WTC11 (cell line): ENCODE measurements around the gene BRI3BP. TPM values are rescaled to one million over a fixed set of nuclear protein-coding genes. Genes with fewer than 3 reads are reported as not detected.

Source experiments
- ATAC-seq: fragments of 200-7000 bp; cut with Tn5 transposase; 2 replicates; pipeline ENCODE4 v1.10.0; 2021; ENCODE audit warnings: mild to moderate bottlenecking, moderate library complexity
- CTCF ChIA-PET: fragments of 300-600 bp; sonication (Branson Sonifier 250); formaldehyde crosslinking; loops from one replicate; lab custom pipeline; 2021; ENCODE audit warnings: antibody characterized with exemption; lab: Charles Lee
- POLR2A ChIA-PET: fragments of 350-600 bp; sonication (Branson Sonifier 250); formaldehyde crosslinking; loops from one replicate; lab custom pipeline; 2021; ENCODE audit warnings: antibody characterized with exemption; lab: Charles Lee
- DNase-seq: peaks from one replicate; pipeline ENCODE4 v3.0.0; 2021; ENCODE audit warnings: low spot score
- H3K27ac Mint-ChIP-seq: 2 replicates; pipeline ENCODE4 v1.8.0; 2021; ENCODE audit warnings: mixed read lengths
- H3K27me3 Mint-ChIP-seq: 2 replicates; pipeline ENCODE4 v1.8.0; 2021; ENCODE audit warnings: low read depth, mild to moderate bottlenecking, moderate library complexity, mixed read lengths
- H3K36me3 Mint-ChIP-seq: 2 replicates; pipeline ENCODE4 v1.8.0; 2021; ENCODE audit warnings: mixed read lengths
- H3K4me1 Mint-ChIP-seq: 2 replicates; pipeline ENCODE4 v1.8.0; 2022; ENCODE audit warnings: mixed read lengths
- H3K4me3 Mint-ChIP-seq: 2 replicates; pipeline ENCODE4 v1.8.0; 2021; ENCODE audit warnings: mild to moderate bottlenecking, moderate library complexity, mixed read lengths
- H3K9me3 Mint-ChIP-seq: 2 replicates; pipeline ENCODE4 v1.8.0; 2021; ENCODE audit warnings: mixed read lengths
- CBFB ChIP-seq: sonication (generic); formaldehyde crosslinking; IDR thresholded peaks from 2 replicates; pipeline ENCODE4 v1.8.1; 2022; ENCODE audit warnings: mild to moderate bottlenecking, low read depth, missing genetic modification reagents
- CREM ChIP-seq: sonication (generic); formaldehyde crosslinking; IDR thresholded peaks from 2 replicates; pipeline ENCODE4 v1.8.1; 2022; ENCODE audit warnings: mild to moderate bottlenecking, missing genetic modification reagents, moderate library complexity
- FOXP1 ChIP-seq: sonication (generic); formaldehyde crosslinking; IDR thresholded peaks from 2 replicates; pipeline ENCODE4 v1.8.0; 2022; ENCODE audit warnings: missing genetic modification reagents, mild to moderate bottlenecking, moderate library complexity, borderline replicate concordance
- RELA ChIP-seq: sonication (generic); formaldehyde crosslinking; IDR thresholded peaks from 2 replicates; pipeline ENCODE4 v1.8.1; 2022; ENCODE audit warnings: missing genetic modification reagents, mild to moderate bottlenecking, borderline replicate concordance
- RORB ChIP-seq: fragments of 250-450 bp; sonication (Bioruptor Pico); IDR thresholded peaks from 2 replicates; pipeline ENCODE4 v1.9.0; 2021; ENCODE audit warnings: mild to moderate bottlenecking
- SMAD4 ChIP-seq: sonication (generic); formaldehyde crosslinking; IDR thresholded peaks from 2 replicates; pipeline ENCODE4 v1.8.0; 2022; ENCODE audit warnings: mild to moderate bottlenecking, missing genetic modification reagents
- SOX15 ChIP-seq: fragments of 250-450 bp; sonication (Bioruptor Pico); IDR thresholded peaks from 2 replicates; pipeline ENCODE4 v1.9.0; 2021; ENCODE audit warnings: mild to moderate bottlenecking
- SP1 ChIP-seq: sonication (generic); formaldehyde crosslinking; conservative IDR thresholded peaks from 2 replicates; pipeline ENCODE4 v1.8.1; 2022; ENCODE audit warnings: missing genetic modification reagents
- ZNF138 ChIP-seq: sonication (generic); formaldehyde crosslinking; conservative IDR thresholded peaks from 2 replicates; pipeline ENCODE4 v1.8.1; 2022; ENCODE audit warnings: mild to moderate bottlenecking, moderate library complexity, missing genetic modification reagents
- ZNF232 ChIP-seq: sonication (generic); formaldehyde crosslinking; IDR thresholded peaks from 2 replicates; pipeline ENCODE4 v1.8.0; 2022; ENCODE audit warnings: mild to moderate bottlenecking, missing genetic modification reagents
- ZNF263 ChIP-seq: sonication (generic); formaldehyde crosslinking; IDR thresholded peaks from 2 replicates; pipeline ENCODE4 v1.8.1; 2022; ENCODE audit warnings: low read depth, mild to moderate bottlenecking, moderate library complexity, missing genetic modification reagents
- total RNA-seq: library from RNA; stranded (reverse); gene quantifications from 3 replicates; pipeline ENCODE4 v1.2.3, GENCODE V29; 2021
- TF ChIP-seq, protein P1 (sequence below): sonication (generic); formaldehyde crosslinking; IDR thresholded peaks from 2 replicates; pipeline ENCODE4 v1.8.0; 2022; ENCODE audit warnings: mild to moderate bottlenecking, missing genetic modification reagents
- TF ChIP-seq, protein P2 (sequence below): fragments of 250-450 bp; sonication (Bioruptor Pico); IDR thresholded peaks from 2 replicates; pipeline ENCODE4 v1.8.0; 2021; ENCODE audit warnings: mild to moderate bottlenecking
- TF ChIP-seq, protein P3 (sequence below): sonication (generic); formaldehyde crosslinking; IDR thresholded peaks from 2 replicates; pipeline ENCODE4 v1.8.1; 2023; ENCODE audit warnings: mild to moderate bottlenecking, missing genetic modification reagents, moderate library complexity
- TF ChIP-seq, protein P4 (sequence below): sonication (generic); formaldehyde crosslinking; IDR thresholded peaks from 2 replicates; pipeline ENCODE4 v1.8.1; 2022; ENCODE audit warnings: missing genetic modification reagents, borderline replicate concordance
- TF ChIP-seq, protein P5 (sequence below): sonication (generic); formaldehyde crosslinking; IDR thresholded peaks from 2 replicates; pipeline ENCODE4 v1.8.1; 2023; ENCODE audit warnings: mild to moderate bottlenecking, missing genetic modification reagents
- TF ChIP-seq, protein P6 (sequence below): sonication (generic); formaldehyde crosslinking; IDR thresholded peaks from 2 replicates; pipeline ENCODE4 v1.8.1; 2023; ENCODE audit warnings: mild to moderate bottlenecking, missing genetic modification reagents
- TF ChIP-seq, protein P7 (sequence below): sonication (generic); formaldehyde crosslinking; IDR thresholded peaks from 2 replicates; pipeline ENCODE4 v1.8.0; 2023; ENCODE audit warnings: missing genetic modification reagents
- TF ChIP-seq, protein P8 (sequence below): fragments of 250-450 bp; sonication (Bioruptor Pico); IDR thresholded peaks from 2 replicates; pipeline ENCODE4 v2.1.2; 2022; ENCODE audit warnings: mild to moderate bottlenecking, moderate library complexity
- TF ChIP-seq, protein P9 (sequence below): fragments of 250-450 bp; sonication (Bioruptor Pico); IDR thresholded peaks from 2 replicates; pipeline ENCODE4 v1.9.0; 2021; ENCODE audit warnings: mild to moderate bottlenecking

BRI3BP gene
- total RNA-seq, 1 experiment from 2014 or later, result 11.9 TPM

DNA sequence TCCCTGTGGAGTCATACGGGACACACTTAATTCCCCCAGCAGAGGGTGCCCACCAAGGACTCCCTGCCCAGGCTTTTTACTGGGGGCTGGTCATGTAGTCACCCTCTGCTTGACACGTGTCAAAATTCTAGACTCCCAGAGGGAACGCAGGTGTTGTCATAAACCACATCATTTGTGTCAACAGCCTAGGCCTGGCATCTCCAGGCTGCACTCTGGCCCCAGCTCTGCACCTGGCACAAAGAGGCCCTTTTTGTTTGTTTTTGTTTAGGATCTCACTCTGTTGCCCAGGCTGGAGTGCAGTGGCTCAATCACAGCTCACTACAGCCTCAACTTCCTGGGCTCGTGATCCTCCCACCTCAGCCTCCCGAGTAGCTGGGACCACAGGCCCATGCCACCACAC lies 21.1 kb downstream of the BRI3BP start:
- no peak for ATAC-seq
- H3K36me3 Mint-ChIP-seq, result peaks cover 30% of the 10 kb centered on the region
- H3K27me3 Mint-ChIP-seq, result no peaks in the 10 kb centered on the region
- CTCF ChIA-PET, result interaction anchor here (0.5 to 0.9 kb wide), 3 partner anchors 30 to 79 kb away, joined by 3 read pairs; no protein-coding TSS in a partner anchor
- no peak for DNase-seq
- no peak overlapping the region; the same call in 1 of the 2 replicates for H3K27ac Mint-ChIP-seq
- POLR2A ChIA-PET, result no interaction called here
- no peak overlapping the region for H3K4me3 Mint-ChIP-seq
- no peaks in the 10 kb centered on the region for H3K4me1 Mint-ChIP-seq
- H3K9me3 Mint-ChIP-seq, result no peaks in the 10 kb centered on the region
- TF ChIP-seq CBFB (CRISPR knock-in tag), result no peak
- TF ChIP-seq, protein P1, sequence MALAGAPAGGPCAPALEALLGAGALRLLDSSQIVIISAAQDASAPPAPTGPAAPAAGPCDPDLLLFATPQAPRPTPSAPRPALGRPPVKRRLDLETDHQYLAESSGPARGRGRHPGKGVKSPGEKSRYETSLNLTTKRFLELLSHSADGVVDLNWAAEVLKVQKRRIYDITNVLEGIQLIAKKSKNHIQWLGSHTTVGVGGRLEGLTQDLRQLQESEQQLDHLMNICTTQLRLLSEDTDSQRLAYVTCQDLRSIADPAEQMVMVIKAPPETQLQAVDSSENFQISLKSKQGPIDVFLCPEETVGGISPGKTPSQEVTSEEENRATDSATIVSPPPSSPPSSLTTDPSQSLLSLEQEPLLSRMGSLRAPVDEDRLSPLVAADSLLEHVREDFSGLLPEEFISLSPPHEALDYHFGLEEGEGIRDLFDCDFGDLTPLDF (CRISPR knock-in tag), result no peak
- TF ChIP-seq FOXP1, result no peak
- no peak for TF ChIP-seq ZNF232 (CRISPR knock-in tag)
- no peak for TF ChIP-seq ZNF138 (CRISPR knock-in tag)
- no peak for TF ChIP-seq RORB (CRISPR knock-in tag)
- TF ChIP-seq, protein P2, sequence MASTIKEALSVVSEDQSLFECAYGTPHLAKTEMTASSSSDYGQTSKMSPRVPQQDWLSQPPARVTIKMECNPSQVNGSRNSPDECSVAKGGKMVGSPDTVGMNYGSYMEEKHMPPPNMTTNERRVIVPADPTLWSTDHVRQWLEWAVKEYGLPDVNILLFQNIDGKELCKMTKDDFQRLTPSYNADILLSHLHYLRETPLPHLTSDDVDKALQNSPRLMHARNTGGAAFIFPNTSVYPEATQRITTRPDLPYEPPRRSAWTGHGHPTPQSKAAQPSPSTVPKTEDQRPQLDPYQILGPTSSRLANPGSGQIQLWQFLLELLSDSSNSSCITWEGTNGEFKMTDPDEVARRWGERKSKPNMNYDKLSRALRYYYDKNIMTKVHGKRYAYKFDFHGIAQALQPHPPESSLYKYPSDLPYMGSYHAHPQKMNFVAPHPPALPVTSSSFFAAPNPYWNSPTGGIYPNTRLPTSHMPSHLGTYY (CRISPR knock-in tag), result no peak
- TF ChIP-seq SMAD4 (CRISPR knock-in tag), result no peak
- TF ChIP-seq, protein P3, sequence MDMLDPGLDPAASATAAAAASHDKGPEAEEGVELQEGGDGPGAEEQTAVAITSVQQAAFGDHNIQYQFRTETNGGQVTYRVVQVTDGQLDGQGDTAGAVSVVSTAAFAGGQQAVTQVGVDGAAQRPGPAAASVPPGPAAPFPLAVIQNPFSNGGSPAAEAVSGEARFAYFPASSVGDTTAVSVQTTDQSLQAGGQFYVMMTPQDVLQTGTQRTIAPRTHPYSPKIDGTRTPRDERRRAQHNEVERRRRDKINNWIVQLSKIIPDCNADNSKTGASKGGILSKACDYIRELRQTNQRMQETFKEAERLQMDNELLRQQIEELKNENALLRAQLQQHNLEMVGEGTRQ (CRISPR knock-in tag), result no peak
- TF ChIP-seq, protein P4, sequence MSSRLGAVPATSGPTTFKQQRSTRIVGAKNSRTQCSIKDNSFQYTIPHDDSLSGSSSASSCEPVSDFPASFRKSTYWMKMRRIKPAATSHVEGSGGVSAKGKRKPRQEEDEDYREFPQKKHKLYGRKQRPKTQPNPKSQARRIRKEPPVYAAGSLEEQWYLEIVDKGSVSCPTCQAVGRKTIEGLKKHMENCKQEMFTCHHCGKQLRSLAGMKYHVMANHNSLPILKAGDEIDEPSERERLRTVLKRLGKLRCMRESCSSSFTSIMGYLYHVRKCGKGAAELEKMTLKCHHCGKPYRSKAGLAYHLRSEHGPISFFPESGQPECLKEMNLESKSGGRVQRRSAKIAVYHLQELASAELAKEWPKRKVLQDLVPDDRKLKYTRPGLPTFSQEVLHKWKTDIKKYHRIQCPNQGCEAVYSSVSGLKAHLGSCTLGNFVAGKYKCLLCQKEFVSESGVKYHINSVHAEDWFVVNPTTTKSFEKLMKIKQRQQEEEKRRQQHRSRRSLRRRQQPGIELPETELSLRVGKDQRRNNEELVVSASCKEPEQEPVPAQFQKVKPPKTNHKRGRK (CRISPR knock-in tag), result no peak
- no peak for TF ChIP-seq SOX15 (CRISPR knock-in tag)
- no peak for TF ChIP-seq RELA (CRISPR knock-in tag)
- TF ChIP-seq, protein P5, sequence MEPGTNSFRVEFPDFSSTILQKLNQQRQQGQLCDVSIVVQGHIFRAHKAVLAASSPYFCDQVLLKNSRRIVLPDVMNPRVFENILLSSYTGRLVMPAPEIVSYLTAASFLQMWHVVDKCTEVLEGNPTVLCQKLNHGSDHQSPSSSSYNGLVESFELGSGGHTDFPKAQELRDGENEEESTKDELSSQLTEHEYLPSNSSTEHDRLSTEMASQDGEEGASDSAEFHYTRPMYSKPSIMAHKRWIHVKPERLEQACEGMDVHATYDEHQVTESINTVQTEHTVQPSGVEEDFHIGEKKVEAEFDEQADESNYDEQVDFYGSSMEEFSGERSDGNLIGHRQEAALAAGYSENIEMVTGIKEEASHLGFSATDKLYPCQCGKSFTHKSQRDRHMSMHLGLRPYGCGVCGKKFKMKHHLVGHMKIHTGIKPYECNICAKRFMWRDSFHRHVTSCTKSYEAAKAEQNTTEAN (CRISPR knock-in tag), result no peak
- TF ChIP-seq ZNF263, result no peak
- TF ChIP-seq, protein P6, sequence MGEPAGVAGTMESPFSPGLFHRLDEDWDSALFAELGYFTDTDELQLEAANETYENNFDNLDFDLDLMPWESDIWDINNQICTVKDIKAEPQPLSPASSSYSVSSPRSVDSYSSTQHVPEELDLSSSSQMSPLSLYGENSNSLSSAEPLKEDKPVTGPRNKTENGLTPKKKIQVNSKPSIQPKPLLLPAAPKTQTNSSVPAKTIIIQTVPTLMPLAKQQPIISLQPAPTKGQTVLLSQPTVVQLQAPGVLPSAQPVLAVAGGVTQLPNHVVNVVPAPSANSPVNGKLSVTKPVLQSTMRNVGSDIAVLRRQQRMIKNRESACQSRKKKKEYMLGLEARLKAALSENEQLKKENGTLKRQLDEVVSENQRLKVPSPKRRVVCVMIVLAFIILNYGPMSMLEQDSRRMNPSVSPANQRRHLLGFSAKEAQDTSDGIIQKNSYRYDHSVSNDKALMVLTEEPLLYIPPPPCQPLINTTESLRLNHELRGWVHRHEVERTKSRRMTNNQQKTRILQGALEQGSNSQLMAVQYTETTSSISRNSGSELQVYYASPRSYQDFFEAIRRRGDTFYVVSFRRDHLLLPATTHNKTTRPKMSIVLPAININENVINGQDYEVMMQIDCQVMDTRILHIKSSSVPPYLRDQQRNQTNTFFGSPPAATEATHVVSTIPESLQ (CRISPR knock-in tag), result no peak

DNA sequence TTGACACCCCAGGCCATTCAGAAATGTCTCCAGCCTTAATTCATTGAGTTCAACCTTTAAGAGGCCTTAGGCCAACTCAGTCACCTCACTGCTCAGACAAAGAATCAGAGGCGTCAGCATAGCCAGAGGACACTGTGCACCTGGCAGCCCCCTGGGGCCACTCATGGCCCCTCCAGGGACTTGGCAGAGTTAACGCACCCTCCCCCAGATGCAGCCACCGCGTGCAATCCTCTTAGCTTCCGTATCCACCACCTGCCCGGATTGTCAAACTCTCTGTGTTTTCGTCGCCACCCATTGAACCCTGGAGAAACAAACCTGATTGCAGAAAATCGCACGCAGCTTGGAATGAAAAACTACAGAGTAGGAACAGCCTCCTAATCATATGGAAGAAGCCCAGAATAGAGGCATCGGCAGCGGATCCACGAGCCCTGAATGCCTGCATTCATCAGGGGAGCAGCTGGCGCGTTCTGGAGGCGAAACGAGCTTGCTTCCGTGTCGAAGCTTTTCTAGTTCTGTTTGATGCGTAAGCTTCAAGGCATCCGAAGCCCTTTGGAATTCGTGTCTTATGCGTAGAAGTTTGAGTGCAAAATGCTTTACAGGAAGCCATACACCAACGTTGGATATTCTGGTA lies 22.4 kb downstream of the BRI3BP start:
- no peak overlapping the region; the same call in 1 of the 2 replicates for H3K27ac Mint-ChIP-seq
- H3K36me3 Mint-ChIP-seq, result peaks cover 30% of the 10 kb centered on the region
- no peaks in the 10 kb centered on the region for H3K27me3 Mint-ChIP-seq
- CTCF ChIA-PET, result no interaction called here
- no peaks in the 10 kb centered on the region for H3K9me3 Mint-ChIP-seq
- no peaks in the 10 kb centered on the region for H3K4me1 Mint-ChIP-seq
- no peak for ATAC-seq
- no peak for DNase-seq
- POLR2A ChIA-PET, result no interaction called here
- H3K4me3 Mint-ChIP-seq, result no peak overlapping the region
- TF ChIP-seq, protein P7, sequence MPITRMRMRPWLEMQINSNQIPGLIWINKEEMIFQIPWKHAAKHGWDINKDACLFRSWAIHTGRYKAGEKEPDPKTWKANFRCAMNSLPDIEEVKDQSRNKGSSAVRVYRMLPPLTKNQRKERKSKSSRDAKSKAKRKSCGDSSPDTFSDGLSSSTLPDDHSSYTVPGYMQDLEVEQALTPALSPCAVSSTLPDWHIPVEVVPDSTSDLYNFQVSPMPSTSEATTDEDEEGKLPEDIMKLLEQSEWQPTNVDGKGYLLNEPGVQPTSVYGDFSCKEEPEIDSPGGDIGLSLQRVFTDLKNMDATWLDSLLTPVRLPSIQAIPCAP, result no peak
- TF ChIP-seq SP1 (CRISPR knock-in tag), result no peak
- TF ChIP-seq, protein P1 (CRISPR knock-in tag), result no peak
- TF ChIP-seq, protein P8, sequence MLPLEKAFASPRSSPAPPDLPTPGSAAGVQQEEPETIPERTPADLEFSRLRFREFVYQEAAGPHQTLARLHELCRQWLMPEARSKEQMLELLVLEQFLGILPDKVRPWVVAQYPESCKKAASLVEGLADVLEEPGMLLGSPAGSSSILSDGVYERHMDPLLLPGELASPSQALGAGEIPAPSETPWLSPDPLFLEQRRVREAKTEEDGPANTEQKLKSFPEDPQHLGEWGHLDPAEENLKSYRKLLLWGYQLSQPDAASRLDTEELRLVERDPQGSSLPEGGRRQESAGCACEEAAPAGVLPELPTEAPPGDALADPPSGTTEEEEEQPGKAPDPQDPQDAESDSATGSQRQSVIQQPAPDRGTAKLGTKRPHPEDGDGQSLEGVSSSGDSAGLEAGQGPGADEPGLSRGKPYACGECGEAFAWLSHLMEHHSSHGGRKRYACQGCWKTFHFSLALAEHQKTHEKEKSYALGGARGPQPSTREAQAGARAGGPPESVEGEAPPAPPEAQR (CRISPR knock-in tag), result no peak
- TF ChIP-seq, protein P9, sequence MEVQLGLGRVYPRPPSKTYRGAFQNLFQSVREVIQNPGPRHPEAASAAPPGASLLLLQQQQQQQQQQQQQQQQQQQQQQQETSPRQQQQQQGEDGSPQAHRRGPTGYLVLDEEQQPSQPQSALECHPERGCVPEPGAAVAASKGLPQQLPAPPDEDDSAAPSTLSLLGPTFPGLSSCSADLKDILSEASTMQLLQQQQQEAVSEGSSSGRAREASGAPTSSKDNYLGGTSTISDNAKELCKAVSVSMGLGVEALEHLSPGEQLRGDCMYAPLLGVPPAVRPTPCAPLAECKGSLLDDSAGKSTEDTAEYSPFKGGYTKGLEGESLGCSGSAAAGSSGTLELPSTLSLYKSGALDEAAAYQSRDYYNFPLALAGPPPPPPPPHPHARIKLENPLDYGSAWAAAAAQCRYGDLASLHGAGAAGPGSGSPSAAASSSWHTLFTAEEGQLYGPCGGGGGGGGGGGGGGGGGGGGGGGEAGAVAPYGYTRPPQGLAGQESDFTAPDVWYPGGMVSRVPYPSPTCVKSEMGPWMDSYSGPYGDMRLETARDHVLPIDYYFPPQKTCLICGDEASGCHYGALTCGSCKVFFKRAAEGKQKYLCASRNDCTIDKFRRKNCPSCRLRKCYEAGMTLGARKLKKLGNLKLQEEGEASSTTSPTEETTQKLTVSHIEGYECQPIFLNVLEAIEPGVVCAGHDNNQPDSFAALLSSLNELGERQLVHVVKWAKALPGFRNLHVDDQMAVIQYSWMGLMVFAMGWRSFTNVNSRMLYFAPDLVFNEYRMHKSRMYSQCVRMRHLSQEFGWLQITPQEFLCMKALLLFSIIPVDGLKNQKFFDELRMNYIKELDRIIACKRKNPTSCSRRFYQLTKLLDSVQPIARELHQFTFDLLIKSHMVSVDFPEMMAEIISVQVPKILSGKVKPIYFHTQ (CRISPR knock-in tag), result no peak
- TF ChIP-seq CREM (CRISPR knock-in tag), result no peak
